ENCODE data around the gene CPNE9.

Gene CPNE9

GRCh38 chr3:9718118-9718517 is 14.5 kb downstream of the CPNE9 start:
- Histone ChIP-seq H3K4me1 (ENCODE audit: insufficient read depth, low read length) (peaks cover 13% of the 10 kb centered on the region), H3K9ac (ENCODE audit: low read length) (no peak overlapping the region), H3K27ac (ENCODE audit: low read depth, low read length) (no peak overlapping the region)

GRCh38 chr3:9721015-9721699 is 17.5 kb downstream of the CPNE9 start:
- no peaks in the 10 kb centered on the region for H3K9me3 ChIP-seq (ENCODE audit: low read length)
- H3K4me3 ChIP-seq (ENCODE audit: low read depth in 1 of 2, low read length in 2 of 2): no peak overlapping the region
- H3K27ac ChIP-seq (ENCODE audit: low read depth, low read length): no peak overlapping the region
- no peaks in the 10 kb centered on the region for H3K36me3 ChIP-seq (ENCODE audit: insufficient read depth, low read length)
- H3K9ac ChIP-seq (ENCODE audit: low read length): no peak overlapping the region
- no peaks in the 10 kb centered on the region for H3K27me3 ChIP-seq (ENCODE audit: control insufficient read depth in 1 of 2, insufficient read depth in 2 of 2, low read length in 2 of 2)
- H3K4me1 ChIP-seq (ENCODE audit: insufficient read depth, low read length): peaks cover 2% of the 10 kb centered on the region

More at GRCh38 chr3:9718118-9718517, 14.5 kb downstream of the CPNE9 start:
- Histone ChIP-seq H3K36me3 (ENCODE audit: insufficient read depth, low read length) (no peaks in the 10 kb centered on the region), H3K9me3 (ENCODE audit: low read length) (no peaks in the 10 kb centered on the region), H3K27me3 (ENCODE audit: control insufficient read depth in 1 of 2, insufficient read depth in 2 of 2, low read length in 2 of 2) (no peaks in the 10 kb centered on the region), H3K4me3 (ENCODE audit: low read depth in 1 of 2, low read length in 2 of 2) (no peak overlapping the region)

- Histone ChIP-seq H3K9ac (ENCODE audit: low read length) (no peak overlapping the region), H3K9me3 (ENCODE audit: low read length) (no peaks in the 10 kb centered on the region)
Observed at GRCh38 chr3:9721700-9722060, 18.0 kb downstream of the CPNE9 start.

GRCh38 chr3:9725775-9726515 is 22.3 kb downstream of the CPNE9 start:
- Histone ChIP-seq H3K4me1 (ENCODE audit: insufficient read depth, low read length) (peaks cover 6% of the 10 kb centered on the region), H3K36me3 (ENCODE audit: insufficient read depth, low read length) (no peaks in the 10 kb centered on the region), H3K27me3 (ENCODE audit: control insufficient read depth in 1 of 2, insufficient read depth in 2 of 2, low read length in 2 of 2) (no peaks in the 10 kb centered on the region), H3K9ac (ENCODE audit: low read length) (no peak overlapping the region), H3K27ac (ENCODE audit: low read depth, low read length) (no peak overlapping the region), H3K9me3 (ENCODE audit: low read length) (no peaks in the 10 kb centered on the region), H3K4me3 (ENCODE audit: low read depth in 1 of 2, low read length in 2 of 2) (no peak overlapping the region)

More at GRCh38 chr3:9721700-9722060, 18.0 kb downstream of the CPNE9 start:
- no peaks in the 10 kb centered on the region for H3K27me3 ChIP-seq (ENCODE audit: control insufficient read depth in 1 of 2, insufficient read depth in 2 of 2, low read length in 2 of 2)
- H3K27ac ChIP-seq (ENCODE audit: low read depth, low read length): no peak overlapping the region
- H3K4me3 ChIP-seq (ENCODE audit: low read depth in 1 of 2, low read length in 2 of 2): no peak overlapping the region
- H3K4me1 ChIP-seq (ENCODE audit: insufficient read depth, low read length): no peaks in the 10 kb centered on the region
- no peaks in the 10 kb centered on the region for H3K36me3 ChIP-seq (ENCODE audit: insufficient read depth, low read length)

- Histone ChIP-seq H3K9me3 (ENCODE audit: low read length) (no peaks in the 10 kb centered on the region), H3K27me3 (ENCODE audit: control insufficient read depth in 1 of 2, insufficient read depth in 2 of 2, low read length in 2 of 2) (no peaks in the 10 kb centered on the region), H3K4me3 (ENCODE audit: low read depth in 1 of 2, low read length in 2 of 2) (no peak overlapping the region), H3K4me1 (ENCODE audit: insufficient read depth, low read length) (peaks cover 6% of the 10 kb centered on the region), H3K36me3 (ENCODE audit: insufficient read depth, low read length) (no peaks in the 10 kb centered on the region), H3K27ac (ENCODE audit: low read depth, low read length) (no peak overlapping the region), H3K9ac (ENCODE audit: low read length) (no peak overlapping the region)
Observed at GRCh38 chr3:9727041-9727595, 23.5 kb downstream of the CPNE9 start.

GRCh38 chr3:9727743-9728142 is 24.1 kb downstream of the CPNE9 start:
- H3K27me3 ChIP-seq (ENCODE audit: control insufficient read depth in 1 of 2, insufficient read depth in 2 of 2, low read length in 2 of 2): no peaks in the 10 kb centered on the region
- H3K4me1 ChIP-seq (ENCODE audit: insufficient read depth, low read length): peaks cover 11% of the 10 kb centered on the region
- H3K9ac ChIP-seq (ENCODE audit: low read length): no peak overlapping the region
- no peak overlapping the region for H3K27ac ChIP-seq (ENCODE audit: low read depth, low read length)
- no peaks in the 10 kb centered on the region for H3K9me3 ChIP-seq (ENCODE audit: low read length)
- no peak overlapping the region for H3K4me3 ChIP-seq (ENCODE audit: low read depth in 1 of 2, low read length in 2 of 2)
- H3K36me3 ChIP-seq (ENCODE audit: insufficient read depth, low read length): no peaks in the 10 kb centered on the region

- H3K4me1 ChIP-seq (ENCODE audit: insufficient read depth, low read length): peaks cover 22% of the 10 kb centered on the region
- no peak overlapping the region for H3K27ac ChIP-seq (ENCODE audit: low read depth, low read length)
- no peak overlapping the region for H3K9ac ChIP-seq (ENCODE audit: low read length)
- H3K27me3 ChIP-seq (ENCODE audit: control insufficient read depth in 1 of 2, insufficient read depth in 2 of 2, low read length in 2 of 2): no peaks in the 10 kb centered on the region
- no peak overlapping the region for H3K4me3 ChIP-seq (ENCODE audit: low read depth in 1 of 2, low read length in 2 of 2)
- H3K36me3 ChIP-seq (ENCODE audit: insufficient read depth, low read length): peaks cover 7% of the 10 kb centered on the region
- no peaks in the 10 kb centered on the region for H3K9me3 ChIP-seq (ENCODE audit: low read length)
Observed at GRCh38 chr3:9729419-9729818, 25.8 kb downstream of the CPNE9 start.

- peaks cover 22% of the 10 kb centered on the region for H3K4me1 ChIP-seq (ENCODE audit: insufficient read depth, low read length)
- peaks cover 11% of the 10 kb centered on the region for H3K36me3 ChIP-seq (ENCODE audit: insufficient read depth, low read length)
- no peaks in the 10 kb centered on the region for H3K9me3 ChIP-seq (ENCODE audit: low read length)
- H3K9ac ChIP-seq (ENCODE audit: low read length): peak overlapping the region; percentile 42
- H3K27me3 ChIP-seq (ENCODE audit: control insufficient read depth in 1 of 2, insufficient read depth in 2 of 2, low read length in 2 of 2): no peaks in the 10 kb centered on the region
- peak overlapping the region; percentile 62 to 68 for H3K4me3 ChIP-seq (ENCODE audit: low read depth in 1 of 2, low read length in 2 of 2)
- H3K27ac ChIP-seq (ENCODE audit: low read depth, low read length): peak overlapping the region; percentile 55
Observed at GRCh38 chr3:9730657-9731205, 27.1 kb downstream of the CPNE9 start.

GRCh38 chr3:9731206-9732079 is 27.8 kb downstream of the CPNE9 start, which contains the start of gene BRPF1:
TSS of gene BRPF1 (plus strand) at chr3:9731735. CDS start at chr3:9734141, 2,406 bp downstream.
- Histone ChIP-seq H3K4me1 (ENCODE audit: insufficient read depth, low read length) (peaks cover 22% of the 10 kb centered on the region), H3K27me3 (ENCODE audit: control insufficient read depth in 1 of 2, insufficient read depth in 2 of 2, low read length in 2 of 2) (no peaks in the 10 kb centered on the region), H3K4me3 (ENCODE audit: low read depth in 1 of 2, low read length in 2 of 2) (peak within 1 kb of the TSS; percentile 62 to 85), H3K9ac (ENCODE audit: low read length) (peak within 1 kb of the TSS; percentile 50), H3K27ac (ENCODE audit: low read depth, low read length) (peak within 1 kb of the TSS; percentile 87), H3K9me3 (ENCODE audit: low read length) (no peaks in the 10 kb centered on the region), H3K36me3 (ENCODE audit: insufficient read depth, low read length) (peaks cover 11% of the 10 kb centered on the region)

- H3K9ac ChIP-seq (ENCODE audit: low read length): peak overlapping the region; percentile 50
- peaks cover 15% of the 10 kb centered on the region for H3K36me3 ChIP-seq (ENCODE audit: insufficient read depth, low read length)
- H3K4me3 ChIP-seq (ENCODE audit: low read depth in 1 of 2, low read length in 2 of 2): peak overlapping the region; percentile 61 to 85
- H3K4me1 ChIP-seq (ENCODE audit: insufficient read depth, low read length): peaks cover 22% of the 10 kb centered on the region
- no peaks in the 10 kb centered on the region for H3K9me3 ChIP-seq (ENCODE audit: low read length)
- H3K27me3 ChIP-seq (ENCODE audit: control insufficient read depth in 1 of 2, insufficient read depth in 2 of 2, low read length in 2 of 2): no peaks in the 10 kb centered on the region
- peak overlapping the region; percentile 87 for H3K27ac ChIP-seq (ENCODE audit: low read depth, low read length)
Observed at GRCh38 chr3:9732080-9732739, 28.6 kb downstream of the CPNE9 start.

Data from muscle layer of colon (tissue), 2 donors.